Right atrium auricular region (tissue), 2 donors: Measurements from ENCODE around the gene RASAL1. TPM values are rescaled to one million over a fixed set of nuclear protein-coding genes. Genes with fewer than 3 reads are reported as not detected.

Experiments
- DNase-seq: peaks from one replicate; pipeline ENCODE4 v3.0.0-alpha.2; 2019; ENCODE audit warnings: low spot score
- H3K27ac ChIP-seq, 2 donors: fragments of 200-600 bp; sonication (generic); 1 replicate in 1 of 2; 2 replicates in 1 of 2; pipeline ENCODE4 v1.5.1; 2016 to 2019
- H3K27me3 ChIP-seq, 2 donors: fragments of 200-600 bp; sonication (generic); one replicate each; pipeline versions ENCODE4 v1.5.1 to v1.6.0; 2017 to 2019
- H3K36me3 ChIP-seq: fragments of 200-600 bp; sonication (generic); one replicate; pipeline ENCODE4 v1.5.1; 2016
- H3K4me1 ChIP-seq, 2 donors: fragments of 200-600 bp; sonication (generic); one replicate each; pipeline versions ENCODE4 v1.5.1 to v1.6.0; 2017 to 2019
- H3K4me3 ChIP-seq, 2 donors: fragments of 200-600 bp; sonication (generic); 1 replicate in 1 of 2; 2 replicates in 1 of 2; pipeline ENCODE4 v1.5.1; 2017 to 2019; ENCODE audit warnings: mild to moderate bottlenecking in 1 of 2, moderate library complexity in 1 of 2
- H3K9me3 ChIP-seq, 2 donors: fragments of 200-600 bp; sonication (generic); one replicate each; pipeline ENCODE4 v1.5.1; 2019
- total RNA-seq, 2 donors: library from RNA; depleted of rRNA; stranded (reverse); fragments of >200 nt; gene quantifications; one replicate each; pipeline ENCODE4 v1.1.0, GENCODE V29; 2016
- TF ChIP-seq, protein P1 (sequence below), 2 donors: fragments of 200-600 bp; sonication (generic); IDR thresholded peaks; one replicate each; pipeline ENCODE4 v1.5.1; 2019; ENCODE audit warnings: antibody characterized with exemption in 2 of 2

The RASAL1 gene
- total RNA-seq, 2 donors from 2014 or later, result not detected

DNA sequence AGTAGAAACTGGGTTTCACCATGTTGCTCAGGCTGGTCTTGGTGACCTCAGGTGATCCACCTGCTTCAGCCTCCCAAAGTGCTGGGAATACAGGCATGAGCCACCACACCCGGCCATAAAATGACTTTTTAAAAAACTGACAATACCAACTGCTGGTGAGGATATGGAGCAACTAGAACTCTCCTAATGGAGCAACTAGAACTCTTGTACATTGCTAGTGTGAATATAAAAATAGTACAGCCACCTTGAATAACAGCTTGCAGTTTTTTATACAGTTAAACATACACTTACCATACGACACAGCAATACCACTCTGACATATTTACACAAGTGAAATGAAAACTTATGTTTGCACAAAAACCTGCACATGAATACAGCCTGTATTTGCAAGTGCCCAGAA is 11.4 kb upstream of the RASAL1 start:
- Histone ChIP-seq H3K27ac (no peak overlapping the region), H3K9me3 (no peaks in the 10 kb centered on the region), H3K27me3 (no peaks in the 10 kb centered on the region), H3K4me1 (peaks cover 0 to 8% of the 10 kb centered on the region in 2 donors), H3K4me3 (no peak overlapping the region), H3K36me3 (no peaks in the 10 kb centered on the region)
- DNase-seq, result no peak
- TF ChIP-seq, protein P1, sequence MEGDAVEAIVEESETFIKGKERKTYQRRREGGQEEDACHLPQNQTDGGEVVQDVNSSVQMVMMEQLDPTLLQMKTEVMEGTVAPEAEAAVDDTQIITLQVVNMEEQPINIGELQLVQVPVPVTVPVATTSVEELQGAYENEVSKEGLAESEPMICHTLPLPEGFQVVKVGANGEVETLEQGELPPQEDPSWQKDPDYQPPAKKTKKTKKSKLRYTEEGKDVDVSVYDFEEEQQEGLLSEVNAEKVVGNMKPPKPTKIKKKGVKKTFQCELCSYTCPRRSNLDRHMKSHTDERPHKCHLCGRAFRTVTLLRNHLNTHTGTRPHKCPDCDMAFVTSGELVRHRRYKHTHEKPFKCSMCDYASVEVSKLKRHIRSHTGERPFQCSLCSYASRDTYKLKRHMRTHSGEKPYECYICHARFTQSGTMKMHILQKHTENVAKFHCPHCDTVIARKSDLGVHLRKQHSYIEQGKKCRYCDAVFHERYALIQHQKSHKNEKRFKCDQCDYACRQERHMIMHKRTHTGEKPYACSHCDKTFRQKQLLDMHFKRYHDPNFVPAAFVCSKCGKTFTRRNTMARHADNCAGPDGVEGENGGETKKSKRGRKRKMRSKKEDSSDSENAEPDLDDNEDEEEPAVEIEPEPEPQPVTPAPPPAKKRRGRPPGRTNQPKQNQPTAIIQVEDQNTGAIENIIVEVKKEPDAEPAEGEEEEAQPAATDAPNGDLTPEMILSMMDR (IDR thresholded peaks at IDR 0.05), result no peak

DNA sequence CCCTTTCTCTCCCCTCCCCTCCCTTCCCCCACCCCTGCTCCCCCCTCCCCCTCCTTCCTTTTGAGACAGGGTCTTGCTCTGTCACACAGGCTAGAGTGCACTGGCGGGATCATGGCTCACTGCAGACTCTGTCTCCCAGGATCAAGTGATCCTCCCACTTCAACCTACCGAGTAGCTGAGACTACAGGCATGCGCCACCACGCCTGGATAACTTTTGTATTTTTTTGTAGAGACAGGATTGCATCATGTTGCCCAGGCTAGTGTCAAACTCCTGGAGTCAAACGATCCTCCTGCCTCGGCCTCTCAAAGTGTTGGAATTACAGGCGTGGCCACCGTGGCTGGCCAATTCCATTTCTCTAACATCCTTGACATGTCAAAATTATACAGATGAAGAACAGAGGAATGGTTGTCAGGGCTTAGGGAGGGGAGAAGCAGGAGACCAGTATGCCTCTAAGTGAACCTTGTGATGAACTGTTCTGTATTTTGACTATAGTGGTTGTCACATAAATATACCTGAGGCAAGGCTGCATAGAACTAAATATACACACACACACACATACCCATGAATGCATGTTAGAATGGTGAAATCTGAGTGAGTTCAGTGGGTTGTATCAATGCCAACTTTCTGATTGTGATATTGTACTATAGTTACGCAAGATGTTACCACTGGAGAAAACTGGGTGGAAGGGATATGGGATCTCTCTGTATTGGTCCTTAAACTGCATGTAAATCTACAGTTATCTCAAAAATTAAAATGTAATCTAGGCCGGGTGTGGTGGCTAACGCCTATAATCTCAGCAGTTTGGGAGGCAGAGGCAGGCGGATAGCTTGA is 10.4 kb upstream of the RASAL1 start:
- H3K27me3 ChIP-seq, result no peaks in the 10 kb centered on the region
- DNase-seq, result no peak
- TF ChIP-seq, protein P1 (IDR thresholded peaks at IDR 0.05), result no peak
- H3K27ac ChIP-seq, result no peak overlapping the region
- no peaks in the 10 kb centered on the region for H3K36me3 ChIP-seq
- peaks cover 0 to 8% of the 10 kb centered on the region in 2 donors for H3K4me1 ChIP-seq
- no peaks in the 10 kb centered on the region for H3K9me3 ChIP-seq
- no peak overlapping the region for H3K4me3 ChIP-seq

DNA sequence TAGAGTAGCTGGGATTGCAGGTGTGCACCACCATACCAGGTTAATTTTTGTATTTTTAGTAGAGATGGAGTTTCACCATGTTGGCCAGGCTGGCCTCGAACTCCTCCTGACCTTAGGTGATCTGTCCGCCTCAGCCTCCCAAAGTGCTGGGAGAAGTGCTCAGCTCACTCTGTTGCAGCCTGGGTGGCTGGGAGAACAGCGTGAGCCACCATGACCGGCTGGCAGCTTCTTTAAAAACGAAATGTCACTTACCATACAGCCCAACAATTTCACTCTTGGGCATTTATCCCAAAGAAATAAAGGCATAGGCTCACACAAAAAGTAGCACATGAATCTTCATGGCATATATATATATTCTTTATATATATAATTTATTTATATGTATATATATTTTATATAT is 9.2 kb upstream of the RASAL1 start:
- no peak overlapping the region for H3K4me3 ChIP-seq
- no peaks in the 10 kb centered on the region for H3K36me3 ChIP-seq
- no peak for DNase-seq
- H3K4me1 ChIP-seq, result peaks cover 0 to 7% of the 10 kb centered on the region in 2 donors
- H3K27me3 ChIP-seq, result no peaks in the 10 kb centered on the region
- H3K9me3 ChIP-seq, result no peaks in the 10 kb centered on the region
- TF ChIP-seq, protein P1 (IDR thresholded peaks at IDR 0.05), result no peak
- H3K27ac ChIP-seq, result no peak overlapping the region

DNA sequence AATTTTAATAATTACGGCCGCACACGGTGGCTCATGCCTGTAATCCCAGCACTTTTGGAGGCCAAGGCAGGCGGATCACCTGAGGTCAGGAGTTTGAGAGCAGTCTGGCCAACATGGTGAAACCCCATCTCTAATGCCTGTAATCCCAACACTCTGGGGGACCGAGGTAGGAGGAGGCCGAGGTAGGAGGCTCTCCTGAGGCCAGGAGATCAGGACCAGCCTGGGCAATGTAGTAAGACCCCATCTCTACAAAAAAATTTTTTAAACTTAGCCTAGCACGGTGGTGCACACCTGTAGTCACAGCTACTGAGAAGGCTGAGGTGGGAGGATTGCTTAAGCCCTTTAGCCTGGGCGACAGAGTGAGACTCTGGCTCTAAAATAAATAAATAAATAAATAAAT is 8.4 kb upstream of the RASAL1 start:
- DNase-seq, result no peak

DNA sequence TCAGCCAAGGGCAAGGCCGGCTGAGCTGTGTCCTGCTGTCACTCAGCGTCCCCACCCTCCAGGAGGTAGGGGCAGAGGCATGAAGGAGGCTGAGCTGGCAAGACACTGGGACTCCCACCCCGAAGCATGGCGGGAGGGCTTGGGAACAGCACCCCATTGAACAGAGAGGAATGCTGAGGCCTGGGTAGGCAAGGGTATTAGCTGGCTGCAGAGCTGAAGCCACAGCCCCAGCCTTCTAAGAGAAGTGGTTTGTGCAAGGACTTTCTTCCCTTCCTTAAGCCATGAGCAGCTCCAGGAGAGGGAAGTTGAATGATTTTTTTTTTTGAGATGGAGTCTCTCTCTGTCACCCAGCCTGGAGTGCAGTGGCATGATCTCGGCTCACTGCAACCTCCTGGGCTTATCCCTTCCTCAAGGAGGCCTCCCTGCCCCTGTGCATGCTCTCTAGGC is 7.3 kb upstream of the RASAL1 start:
- Histone ChIP-seq H3K27me3 (no peaks in the 10 kb centered on the region), H3K9me3 (no peaks in the 10 kb centered on the region), H3K4me1 (no peaks in the 10 kb centered on the region), H3K27ac (no peak overlapping the region), H3K4me3 (no peak overlapping the region), H3K36me3 (no peaks in the 10 kb centered on the region)
- DNase-seq, result no peak
- TF ChIP-seq, protein P1 (IDR thresholded peaks at IDR 0.05), result no peak

More for the DNA sequence above, 8.4 kb upstream of the RASAL1 start:
- H3K27me3 ChIP-seq, result no peaks in the 10 kb centered on the region
- no peaks in the 10 kb centered on the region for H3K36me3 ChIP-seq
- no peak overlapping the region for H3K27ac ChIP-seq
- no peaks in the 10 kb centered on the region for H3K4me1 ChIP-seq
- TF ChIP-seq, protein P1 (IDR thresholded peaks at IDR 0.05), result no peak
- no peak overlapping the region for H3K4me3 ChIP-seq
- no peaks in the 10 kb centered on the region for H3K9me3 ChIP-seq
